ENCODE results near the gene CENATAC.
A peak's percentile ranks its signal among the peaks of the same experiment; 100 is the strongest.
"Not testable (repeated sequence)": the region's sequence is repeated elsewhere in the genome, so short reads cannot be mapped to it uniquely, and the experiment has no call there.

CENATAC gene

GRCh38 chr11:119054418-119054817 is 56.5 kb downstream of the CENATAC start:
- DNase-seq (ENCODE audit: low read depth in 2 of 2), result no peak

- no peak for DNase-seq (ENCODE audit: low read depth in 2 of 2)
Measured at GRCh38 chr11:119055901-119056300, 58.0 kb downstream of the CENATAC start.

- peak; percentile 9 to 18 for DNase-seq (ENCODE audit: low read depth in 2 of 2)
Measured at GRCh38 chr11:119056421-119056999, 58.6 kb downstream of the CENATAC start.

- peak; percentile 98 to 100 for DNase-seq (ENCODE audit: low read depth in 2 of 2)
Measured at GRCh38 chr11:119057000-119057769, 59.2 kb downstream of the CENATAC start, which contains the start of gene HYOU1. HYOU1 (minus strand) TSS chr11:119057205; CDS start chr11:119056160, 1,045 bp downstream.

GRCh38 chr11:119059128-119059527 is 61.2 kb downstream of the CENATAC start:
- DNase-seq (ENCODE audit: low read depth in 2 of 2), result not testable (repeated sequence)

- no peak for DNase-seq (ENCODE audit: low read depth in 2 of 2)
Measured at GRCh38 chr11:119061256-119061655, 63.3 kb downstream of the CENATAC start.

GRCh38 chr11:119062779-119063178 is 64.8 kb downstream of the CENATAC start:
- no peak for DNase-seq (ENCODE audit: low read depth in 2 of 2)

- DNase-seq (ENCODE audit: low read depth in 2 of 2), result peak in 1 of 2 donors; percentile 17
Measured at GRCh38 chr11:119065369-119065768, 67.4 kb downstream of the CENATAC start.
